Lung (tissue), 12 donors: ENCODE measurements around the gene AXIN1. TPM values are rescaled to one million over a fixed set of nuclear protein-coding genes. Genes with fewer than 3 reads are reported as not detected.

Source experiments
- ATAC-seq: fragments of 200-7000 bp; cut with Tn5 transposase; one replicate; pipeline ENCODE4 v1.9.1; 2020; ENCODE audit warnings: moderate number of reproducible peaks; ENCODE audit not compliant: insufficient read depth, low FRiP score
- DNase-seq, 3 donors: peaks; one replicate each; pipeline ENCODE4 v3.0.0-alpha.2; 2013 to 2017
- H3K27ac ChIP-seq, 2 donors: one replicate each; pipeline ENCODE4 v1.5.1; 2013; ENCODE audit warnings: mild to moderate bottlenecking in 2 of 2, moderate library complexity in 2 of 2, control low read depth in 1 of 2, inconsistent platforms in 1 of 2, low read depth in 1 of 2, low read length in 1 of 2
- H3K27me3 ChIP-seq, 3 donors: one replicate each; pipeline ENCODE4 v1.5.1; 2013; ENCODE audit warnings: low read length in 2 of 3; ENCODE audit not compliant: control insufficient read depth in 3 of 3, insufficient read depth in 3 of 3
- H3K36me3 ChIP-seq, 4 donors: one replicate each; pipeline ENCODE4 v1.5.1; 2013; ENCODE audit warnings: low read length in 4 of 4, mild to moderate bottlenecking in 1 of 4, moderate library complexity in 1 of 4; ENCODE audit not compliant: control insufficient read depth in 4 of 4, insufficient read depth in 4 of 4
- H3K4me1 ChIP-seq, 5 donors: one replicate each; pipeline ENCODE4 v1.5.1; 2013; ENCODE audit warnings: low read length in 5 of 5, mild to moderate bottlenecking in 2 of 5, moderate library complexity in 1 of 5; ENCODE audit not compliant: control insufficient read depth in 5 of 5, insufficient read depth in 5 of 5
- H3K4me3 ChIP-seq: one replicate; pipeline ENCODE4 v1.5.1; 2013; ENCODE audit warnings: mild to moderate bottlenecking, control low read depth, moderate library complexity
- H3K9ac ChIP-seq, 2 donors: one replicate each; pipeline ENCODE4 v1.5.1; 2013; ENCODE audit warnings: low read length in 2 of 2, control low read depth in 1 of 2; ENCODE audit not compliant: insufficient read depth in 1 of 2
- H3K9me3 ChIP-seq, 4 donors: one replicate each; pipeline ENCODE4 v1.5.1; 2013; ENCODE audit warnings: low read length in 3 of 4, mild to moderate bottlenecking in 1 of 4, moderate library complexity in 1 of 4; ENCODE audit not compliant: control insufficient read depth in 4 of 4, insufficient read depth in 3 of 4
- CTCF ChIP-seq: IDR thresholded peaks from 2 replicates; pipeline ENCODE4 v1.5.1; 2012; ENCODE audit warnings: mild to moderate bottlenecking; ENCODE audit errors: control extremely low read depth, extremely low read depth
- WGBS, 2 donors: extraction: QIAGEN DNeasy Blood & Tissue Kit; methylation state at CpG; one replicate each; pipeline ENCODE4 v1.1.7; 2013; 5-methylcytosine and 5-hydroxymethylcytosine counted together
- polyA plus RNA-seq, 2 donors: library from polyadenylated mRNA; stranded (reverse); fragments of 200-250 nt; gene quantifications; one replicate each; pipeline ENCODE4 v1.2.1, GENCODE V29; 2013
- total RNA-seq, 2 donors: library from RNA; depleted of rRNA in 1 of 2; stranded (reverse); fragments of >200 nt in 1 of 2; gene quantifications; one replicate each; pipeline ENCODE4 v1.2.1, GENCODE V29; 2014 to 2021
- donor health status: control.
- donor health status: control.
- donor health status: Bipolar disorder and iron deficiency.
- donor health status: healthy.
- donor health status: DM: yes; HTN: yes; CAD: no.

Gene AXIN1
- total and polyA plus RNA-seq, 4 donors: 16.9 to 25.9 (median 19.4) TPM

- no peaks in the 10 kb centered on the region for H3K27me3 ChIP-seq
- H3K4me3 ChIP-seq: no peak overlapping the region
- peak; percentile 81 for TF ChIP-seq CTCF
- no peaks in the 10 kb centered on the region for H3K4me1 ChIP-seq
- 30 to 32% methylated on average over 29 to 30 of the region's 30 CpGs for WGBS, 2 donors
- no peak overlapping the region for H3K9ac ChIP-seq
- H3K36me3 ChIP-seq: peaks cover 2 to 7% (median 4%) of the 10 kb centered on the region in 4 donors
- peak; percentile 60 to 68 (median 67) for DNase-seq
- peaks cover 0 to 3% (median 0%) of the 10 kb centered on the region in 4 donors for H3K9me3 ChIP-seq
- H3K27ac ChIP-seq: no peak overlapping the region
- peak; percentile 81 for ATAC-seq
Observed at GRCh38 chr16:361872-362701, 9.6 kb upstream of the AXIN1 start.

- no peak for TF ChIP-seq CTCF
- H3K27me3 ChIP-seq: no peaks in the 10 kb centered on the region
- WGBS, 2 donors: 87 to 92% methylated on average over 30 of the region's 30 CpGs
Observed at GRCh38 chr16:361341-361871, 8.9 kb upstream of the AXIN1 start.

GRCh38 chr16:360698-361336, 8.3 kb upstream of the AXIN1 start:
- H3K9me3 ChIP-seq: no peaks in the 10 kb centered on the region

More at GRCh38 chr16:361341-361871, 8.9 kb upstream of the AXIN1 start:
- no peaks in the 10 kb centered on the region for H3K4me1 ChIP-seq
- no peak for DNase-seq
- no peaks in the 10 kb centered on the region for H3K9me3 ChIP-seq
- no peak for ATAC-seq
- H3K4me3 ChIP-seq: no peak overlapping the region
- no peak overlapping the region for H3K27ac ChIP-seq
- peaks cover 0 to under 1% (median 0%) of the 10 kb centered on the region in 4 donors for H3K36me3 ChIP-seq
- no peak overlapping the region for H3K9ac ChIP-seq

More at GRCh38 chr16:360698-361336, 8.3 kb upstream of the AXIN1 start:
- WGBS, 2 donors: 92 to 93% methylated on average over 47 of the region's 47 CpGs
- Histone ChIP-seq H3K9ac (no peak overlapping the region), H3K27ac (no peak overlapping the region), H3K4me3 (no peak overlapping the region), H3K4me1 (no peaks in the 10 kb centered on the region), H3K36me3 (no peaks in the 10 kb centered on the region), H3K27me3 (no peaks in the 10 kb centered on the region)
- ATAC-seq (no peak), DNase-seq (no peak)
- no peak for TF ChIP-seq CTCF
